Measurements from ENCODE around the gene JAG2. TPM values are rescaled to one million over a fixed set of nuclear protein-coding genes. Genes with fewer than 3 reads are reported as not detected.

Gene JAG2
- total and polyA plus RNA-seq, 2 of the 13 experiments (the other 11 are each of a cell fraction or from before 2014, with no cell fraction given), result 0.04 to 0.16 TPM

GRCh38 chr14:105142651-105143450 lies 25.7 kb downstream of the JAG2 start (continued):
- no peak for TF ChIP-seq KAT2B (IDR thresholded peaks at IDR 0.05; ENCODE audit: borderline replicate concordance, low read depth, low read length)
- TF ChIP-seq HOXA7 (CRISPR knock-in tag; IDR thresholded peaks at IDR 0.05), result no peak
- TF ChIP-seq FOXJ3 (CRISPR knock-in tag; IDR thresholded peaks at IDR 0.05; ENCODE audit: borderline replicate concordance), result no peak
- TF ChIP-seq FIP1L1 (IDR thresholded peaks at IDR 0.05; ENCODE audit: borderline replicate concordance, insufficient read depth, low read depth, low read length), result no peak

- Histone ChIP-seq H3K4me2 (ENCODE audit: low read depth, low read length) (no peak overlapping the region), H3K4me1 (ENCODE audit: insufficient read depth, low read length) (no peaks in the 10 kb centered on the region), H2AFZ (ENCODE audit: low read length) (no peak overlapping the region), H3K4me3 (replicated peaks in 1 of 3; ENCODE audit: insufficient read depth in 1 of 3, low read depth in 2 of 3, low read length in 3 of 3) (no peak overlapping the region), H3K9ac (ENCODE audit: insufficient read depth, low read depth, low read length) (no peak overlapping the region), H3K27ac (ENCODE audit: extremely low read length, insufficient read depth, low read length) (no peak overlapping the region), H3K36me3 (replicated peaks in 1 of 2; ENCODE audit: control insufficient read depth in 1 of 2, insufficient read depth in 2 of 2, low read length in 2 of 2) (no peaks in the 10 kb centered on the region), H3K79me2 (ENCODE audit: insufficient read depth, low read length) (no peaks in the 10 kb centered on the region), H3K27me3 (ENCODE audit: control insufficient read depth in 1 of 2, insufficient read depth in 2 of 2, low read length in 2 of 2) (peaks cover 9 to 27% of the 10 kb centered on the region in 2 experiments; a peak in 4 of 5 replicates), H3K9me3 (ENCODE audit: low read length) (peaks cover 10% of the 10 kb centered on the region), H4K20me1 (ENCODE audit: insufficient read depth, low read length) (no peaks in the 10 kb centered on the region)
- ATAC-seq (no peak), DNase-seq (ENCODE audit: low spot score) (no peak), FAIRE-seq (no peak)
- 0 out of 2 replicates have a peak, but pooled peaks have one; percentile 32 for TF ChIP-seq MNT (IDR thresholded peaks at IDR 0.05)
- TF ChIP-seq ZMYM2 (CRISPR knock-in tag; IDR thresholded peaks at IDR 0.05), result no peak
- TF ChIP-seq ZNF589 (CRISPR knock-in tag; conservative IDR thresholded peaks at IDR 0.05), result no peak
- TF ChIP-seq E2F5 (CRISPR knock-in tag; conservative IDR thresholded peaks at IDR 0.05), result no peak
- no peak for TF ChIP-seq KAT8 (CRISPR knock-in tag; IDR thresholded peaks at IDR 0.05)
- CTCF ChIA-PET (ENCODE audit: low intra/inter-chr PET ratio, low total read pairs), result no interaction called here
- intact Hi-C loops (cut with micrococcal nuclease; ENCODE audit: unreplicated experiment) (no loop called here), in situ Hi-C loops (cut with HindIII; ENCODE audit: extremely low pct_ligation_motif_present, low pct_unique_long_range_greater_than_20kb) (loop anchor here (10.0 kb wide), 1 partner anchor 47 kb away; no protein-coding TSS in a partner anchor)
- POLR2A ChIA-PET, result no interaction called here
- BruUV-seq (replicated peaks), result no TSS peak
- 60% methylated on average over 38 of the region's 43 CpGs for WGBS (ENCODE audit: low lambda C conversion rate)
Observed at GRCh38 chr14:105141486-105142281, 26.9 kb downstream of the JAG2 start.
